Liver (tissue), 10 donors: Measurements from ENCODE around the gene ZNG1F. TPM values are rescaled to one million over a fixed set of nuclear protein-coding genes. Genes with fewer than 3 reads are reported as not detected.
A peak's percentile ranks its signal among the peaks of the same experiment; 100 is the strongest.
"Not testable (repeated sequence)": the region's sequence is repeated elsewhere in the genome, so short reads cannot be mapped to it uniquely, and the experiment has no call there.

Source experiments
- DNase-seq: peaks from one replicate; pipeline ENCODE4 v3.0.0-alpha.2; 2017; ENCODE audit warnings: low spot score
- H3K27ac ChIP-seq, 2 donors: one replicate each; pipeline ENCODE4 v1.7.0; 2013; ENCODE audit warnings: inconsistent platforms in 2 of 2, low read length in 2 of 2, control low read depth in 1 of 2, low read depth in 1 of 2, mild to moderate bottlenecking in 1 of 2
- H3K27me3 ChIP-seq, 4 donors: one replicate each; pipeline versions ENCODE4 v1.6.1 to v1.7.0; 2013; ENCODE audit warnings: low read length in 3 of 4, inconsistent platforms in 1 of 4, mild to moderate bottlenecking in 1 of 4, moderate library complexity in 1 of 4; ENCODE audit not compliant: control insufficient read depth in 4 of 4, insufficient read depth in 4 of 4
- H3K36me3 ChIP-seq, 4 donors: one replicate each; pipeline versions ENCODE4 v1.6.1 to v1.7.0; 2013; ENCODE audit warnings: low read length in 3 of 4, mild to moderate bottlenecking in 3 of 4, low read depth in 1 of 4, moderate library complexity in 1 of 4; ENCODE audit not compliant: control insufficient read depth in 4 of 4, insufficient read depth in 3 of 4
- H3K4me1 ChIP-seq, 4 donors: one replicate each; pipeline versions ENCODE4 v1.6.1 to v1.7.0; 2013; ENCODE audit warnings: low read length in 3 of 4, mild to moderate bottlenecking in 3 of 4, moderate library complexity in 1 of 4; ENCODE audit not compliant: control insufficient read depth in 4 of 4, insufficient read depth in 4 of 4
- H3K4me3 ChIP-seq, 3 donors: one replicate each; pipeline versions ENCODE4 v1.6.1 to v1.7.0; 2013; ENCODE audit warnings: low read length in 3 of 3, control low read depth in 1 of 3, low read depth in 1 of 3, mild to moderate bottlenecking in 1 of 3
- H3K9ac ChIP-seq, 2 donors: one replicate each; pipeline ENCODE4 v1.7.0; 2013; ENCODE audit warnings: low read length in 2 of 2, mild to moderate bottlenecking in 2 of 2, moderate library complexity in 2 of 2, control low read depth in 1 of 2, low read depth in 1 of 2
- H3K9me3 ChIP-seq, 4 donors: one replicate each; pipeline versions ENCODE4 v1.6.1 to v1.7.0; 2013; ENCODE audit warnings: low read length in 3 of 4; ENCODE audit not compliant: control insufficient read depth in 4 of 4
- RAD21 ChIP-seq, 2 donors: IDR thresholded peaks; 2 replicates each; pipeline ENCODE4 v1.6.1; 2016; ENCODE audit warnings: antibody characterized with exemption in 2 of 2, mild to moderate bottlenecking in 2 of 2
- WGBS: extraction: QIAGEN DNeasy Blood & Tissue Kit; methylation state at CpG from one replicate; pipeline ENCODE4 v1.1.7; 2013; 5-methylcytosine and 5-hydroxymethylcytosine counted together
- polyA plus RNA-seq, 2 donors: library from polyadenylated mRNA; stranded (reverse) in 1 of 2; unstranded in 1 of 2; fragments of 200-250 nt in 1 of 2; fragments of >200 nt in 1 of 2; fragmentation: Nextera tagmentation in 1 of 2; extraction: Ambion mirVana in 1 of 2; gene quantifications; one replicate each; pipeline versions ENCODE4 v1.2.1 to v1.2.3, GENCODE V29; 2013 to 2015
- small RNA-seq: library from RNA; depleted of rRNA; stranded (forward); fragments of <200 nt; gene quantifications from one replicate; pipeline ENCODE3, GENCODE V24; 2014
- total RNA-seq, 2 donors: library from RNA; depleted of rRNA; stranded (reverse); fragments of >200 nt; gene quantifications; one replicate each; pipeline ENCODE4 v1.2.3, GENCODE V29; 2014
- donor health status: healthy.
- donor health status: healthy.
- donor health status: healthy.
- donor health status: healthy.
- donor health status: healthy.

Gene ZNG1F
- total and polyA plus RNA-seq, 4 donors: 3.1 to 16.1 (median 7.9) TPM

DNA sequence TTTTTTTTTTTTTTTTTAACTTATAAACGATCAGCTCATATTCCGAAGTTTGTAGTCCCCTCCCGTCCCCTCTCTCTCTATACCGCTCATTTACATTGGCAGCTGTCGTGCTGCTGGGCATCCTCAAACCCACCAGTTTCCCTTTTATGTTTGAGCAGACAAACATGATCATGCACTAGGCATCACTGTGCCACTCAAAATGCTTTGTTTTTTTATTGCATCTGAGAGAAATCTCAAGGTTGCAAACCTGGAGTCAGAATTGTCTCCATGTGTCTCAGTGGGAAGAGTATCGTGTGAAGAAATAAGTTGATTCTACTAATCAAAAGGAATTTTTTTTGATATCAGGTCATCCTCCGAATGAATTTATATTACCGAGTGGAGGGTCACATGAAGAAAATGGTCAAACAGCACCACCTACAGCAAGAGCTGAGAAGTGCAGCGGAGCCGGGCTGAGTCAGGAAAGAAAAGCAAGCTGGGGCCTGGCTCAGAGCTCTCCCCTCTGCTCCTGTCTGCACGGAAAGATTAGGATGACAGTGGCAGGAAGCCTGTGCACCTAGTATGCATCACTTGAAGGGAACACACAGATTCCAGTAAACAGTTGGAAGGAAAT lies 100.6 kb downstream of the ZNG1F start:
- not testable (repeated sequence) for H3K4me1 ChIP-seq, H3K27me3 ChIP-seq, H3K9me3 ChIP-seq, H3K36me3 ChIP-seq, H3K4me3 ChIP-seq, DNase-seq, H3K9ac ChIP-seq, H3K27ac ChIP-seq
- TF ChIP-seq RAD21 (IDR thresholded peaks at IDR 0.05): peak; percentile 27 to 46
- WGBS: 11% methylated on average over 9 of the region's 11 CpGs

DNA sequence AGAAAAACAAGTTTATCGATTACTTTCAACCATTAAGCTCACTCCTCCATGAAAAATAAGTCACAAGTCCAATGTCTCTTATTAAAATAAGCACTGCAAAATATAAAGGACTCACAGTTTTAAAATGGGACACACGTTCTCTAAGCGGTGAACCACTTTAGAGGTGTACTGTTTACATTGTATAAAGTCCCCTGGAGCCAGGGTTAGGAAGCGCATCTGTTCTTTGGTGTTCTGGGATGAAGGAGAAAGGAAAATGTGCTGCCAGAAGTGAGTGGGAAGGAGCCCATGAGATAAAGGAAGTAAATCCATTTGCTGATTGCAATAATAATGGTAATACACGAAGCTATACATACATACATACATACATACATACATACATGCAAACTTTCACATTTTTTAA lies 101.2 kb downstream of the ZNG1F start:
- H3K27ac ChIP-seq, H3K4me1 ChIP-seq, DNase-seq, H3K36me3 ChIP-seq, H3K27me3 ChIP-seq, H3K9me3 ChIP-seq, H3K9ac ChIP-seq, H3K4me3 ChIP-seq: not testable (repeated sequence)
- 54% methylated on average over 5 of the region's 5 CpGs for WGBS

DNA sequence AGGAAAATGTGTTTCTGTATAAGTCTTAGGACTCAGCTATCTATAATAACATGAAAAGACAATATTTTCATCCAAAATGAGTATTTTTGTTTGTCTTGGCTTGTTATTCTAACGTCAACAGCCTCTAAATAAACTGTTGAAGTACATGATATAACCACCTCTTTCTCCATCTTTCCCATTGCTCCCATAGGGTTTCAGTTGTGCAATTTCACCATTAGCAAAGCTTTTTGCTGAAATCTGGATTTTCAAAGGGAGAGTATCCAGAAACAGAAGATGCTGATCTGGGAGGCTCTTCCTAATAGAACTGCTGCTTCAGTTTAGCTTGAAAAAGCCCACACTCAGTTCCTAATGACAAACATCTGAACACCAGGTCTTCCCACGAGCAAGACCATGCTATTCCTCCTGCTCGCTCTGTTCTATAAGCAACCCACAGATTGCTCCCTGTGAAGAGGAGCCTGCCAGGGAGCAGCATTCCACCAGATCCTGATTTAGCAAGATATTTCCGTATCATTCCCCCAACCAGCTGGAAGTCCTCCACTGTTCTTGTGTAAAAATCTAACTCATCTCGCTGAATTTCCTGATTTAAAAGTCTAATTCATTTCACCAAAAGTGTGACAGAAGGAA lies 101.8 kb downstream of the ZNG1F start:
- WGBS: 55% methylated on average over 4 of the region's 5 CpGs
- not testable (repeated sequence) for H3K9me3 ChIP-seq, H3K36me3 ChIP-seq, H3K9ac ChIP-seq, H3K4me1 ChIP-seq, H3K27ac ChIP-seq, H3K27me3 ChIP-seq, DNase-seq, H3K4me3 ChIP-seq

DNA sequence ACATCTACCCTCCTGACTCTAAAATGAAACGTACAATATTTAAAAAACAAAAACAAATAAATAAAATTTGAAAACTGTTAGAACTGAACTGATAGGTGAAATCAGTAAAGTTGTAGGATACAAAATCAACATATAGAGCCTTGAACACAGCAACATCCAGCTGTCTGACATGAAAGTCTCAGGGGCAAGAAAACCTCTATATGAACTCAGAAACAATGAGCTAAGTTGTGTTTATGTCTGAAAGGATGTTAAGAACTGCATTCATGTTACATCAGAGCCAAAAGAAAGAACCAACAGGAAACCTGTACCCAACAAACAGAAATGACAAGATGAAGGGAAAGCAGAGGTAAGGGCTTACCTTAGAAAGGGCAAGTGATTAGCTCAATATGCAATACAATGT lies 102.4 kb downstream of the ZNG1F start:
- not testable (repeated sequence) for H3K27me3 ChIP-seq, H3K27ac ChIP-seq, DNase-seq, H3K4me3 ChIP-seq, H3K36me3 ChIP-seq, H3K9ac ChIP-seq, H3K9me3 ChIP-seq, H3K4me1 ChIP-seq
- WGBS: 38% methylated on average over 1 of the region's 1 CpG

DNA sequence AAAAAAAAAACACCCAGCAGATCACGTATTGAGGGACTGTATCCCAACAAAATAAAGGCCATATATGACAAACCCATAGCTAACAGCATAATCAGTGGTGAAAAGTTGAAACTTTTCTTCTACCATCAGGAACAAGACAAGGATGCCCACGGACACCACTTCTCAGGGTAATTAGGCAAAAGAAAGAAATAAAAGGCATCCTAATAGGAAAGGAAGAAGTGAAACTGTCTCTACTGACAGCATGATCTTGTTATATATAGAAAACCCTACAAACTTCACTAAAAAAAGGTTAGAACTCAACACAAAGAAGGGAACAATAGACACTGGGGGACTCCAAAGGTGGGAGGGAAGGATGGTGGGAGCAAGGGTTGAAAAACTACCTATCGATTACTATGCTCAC lies 102.9 kb downstream of the ZNG1F start:
- not testable (repeated sequence) for H3K36me3 ChIP-seq, H3K4me1 ChIP-seq, H3K4me3 ChIP-seq, DNase-seq, H3K9me3 ChIP-seq, H3K27me3 ChIP-seq, H3K9ac ChIP-seq, H3K27ac ChIP-seq
- 58% methylated on average over 3 of the region's 3 CpGs for WGBS

DNA sequence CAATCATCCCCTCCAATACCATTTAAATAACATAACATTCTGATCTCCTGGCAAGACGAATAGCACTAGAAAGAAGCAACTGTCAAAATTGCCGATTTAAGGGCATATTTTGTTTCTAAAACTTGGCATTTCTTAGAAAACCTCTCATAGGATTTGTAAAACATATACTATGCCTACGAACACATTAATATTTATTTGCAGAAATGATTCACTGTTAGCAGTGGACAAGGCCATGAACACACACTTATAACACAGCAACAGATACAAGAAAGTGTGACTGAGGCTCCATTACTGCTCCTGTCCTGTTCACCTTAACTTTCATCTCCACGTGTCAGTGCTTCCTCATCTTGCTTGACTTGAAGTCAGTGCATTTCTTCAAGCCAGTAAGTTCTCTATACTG lies 106.8 kb downstream of the ZNG1F start:
- WGBS: 48% methylated on average over 4 of the region's 4 CpGs
- not testable (repeated sequence) for H3K4me3 ChIP-seq, H3K27ac ChIP-seq, H3K4me1 ChIP-seq, DNase-seq, H3K36me3 ChIP-seq, H3K27me3 ChIP-seq, H3K9me3 ChIP-seq, H3K9ac ChIP-seq

Small RNA genes lying within 50 kb of the gene (small RNA-seq; reads per million reads assigned to genes)
- gene MIR4477A (not detected), gene RNA5SP530 (not detected)

Other genes with a start within 250 kb of the ZNG1F start
- under 1 TPM in 1 of 2 donors, not detected in 1; 0.25 TPM for gene FOXD4L6, start 60.6 kb downstream of the ZNG1F start, total RNA-seq
- not detected for gene FOXD4L6, start 60.6 kb downstream of the ZNG1F start, polyA plus RNA-seq